Measurements from ENCODE around the gene CD5L. TPM values are rescaled to one million over a fixed set of nuclear protein-coding genes. Genes with fewer than 3 reads are reported as not detected.

Gene CD5L
- total RNA-seq = not detected

DNA sequence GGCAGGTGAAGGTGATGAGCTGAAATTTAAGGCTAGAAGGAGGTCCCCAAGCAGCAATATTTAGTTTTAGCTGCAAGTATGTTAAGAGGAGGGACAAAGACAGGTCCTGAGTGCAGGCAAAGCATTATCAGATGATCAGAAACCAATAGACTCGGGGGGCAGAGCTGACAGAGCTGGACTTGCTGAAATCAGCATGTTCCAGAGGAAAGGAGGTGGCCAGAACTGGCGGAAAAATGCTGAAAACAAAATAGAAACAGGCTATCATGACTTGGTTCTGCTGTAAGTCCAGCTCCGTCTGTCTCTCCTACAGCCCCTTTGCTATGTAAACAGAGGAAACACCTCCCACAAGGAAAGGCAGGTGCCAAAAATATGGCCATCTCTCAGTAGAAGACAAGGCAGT is at the start of gene CD5L:
CD5L (minus strand) TSS at position 101 of the 400 bp plus-strand sequence. CDS start 107 bp downstream, outside the sequence.
- no peak for DNase-seq
- Mint-ChIP-seq H3K36me3 (ENCODE audit: low read depth) (no peaks in the 10 kb centered on the region), H3K4me1 (ENCODE audit: low read depth) (no peaks in the 10 kb centered on the region), H3K27ac (no peak within 1 kb of the TSS), H3K27me3 (ENCODE audit: low read depth) (peaks cover 17% of the 10 kb centered on the region), H3K9me3 (no peaks in the 10 kb centered on the region), H3K4me3 (no peak within 1 kb of the TSS)
- intact Hi-C loops (cut with micrococcal nuclease) = no loop called here
- CTCF ChIA-PET = no interaction called here

DNA sequence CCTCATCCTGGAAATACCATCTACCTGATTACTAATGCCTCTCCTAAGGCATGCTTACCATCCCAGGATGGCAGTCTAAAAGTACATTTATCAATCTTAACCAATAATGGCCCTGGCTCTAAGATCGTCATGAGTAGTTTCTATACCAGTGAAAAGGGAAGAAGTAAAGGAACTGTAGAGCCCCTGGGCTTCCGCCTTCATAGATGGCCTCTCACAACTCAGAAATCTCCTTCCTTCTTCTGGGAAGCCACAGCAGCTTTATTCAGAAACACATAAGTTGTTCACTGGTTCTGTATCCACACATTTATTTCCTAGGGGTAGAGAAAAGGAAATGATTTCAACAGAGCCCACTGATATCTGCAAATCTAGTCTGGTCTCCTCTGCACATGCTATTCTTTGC is 41.0 kb upstream of the CD5L start:
- no peak for DNase-seq
- H3K4me3 Mint-ChIP-seq = no peak overlapping the region
- intact Hi-C loops (cut with micrococcal nuclease) = no loop called here
- H3K27ac Mint-ChIP-seq = no peak overlapping the region
- CTCF ChIA-PET = no interaction called here
- H3K27me3 Mint-ChIP-seq (ENCODE audit: low read depth) = peaks cover 9% of the 10 kb centered on the region
- no peaks in the 10 kb centered on the region for H3K4me1 Mint-ChIP-seq (ENCODE audit: low read depth)
- H3K36me3 Mint-ChIP-seq (ENCODE audit: low read depth) = no peaks in the 10 kb centered on the region
- H3K9me3 Mint-ChIP-seq = no peaks in the 10 kb centered on the region

DNA sequence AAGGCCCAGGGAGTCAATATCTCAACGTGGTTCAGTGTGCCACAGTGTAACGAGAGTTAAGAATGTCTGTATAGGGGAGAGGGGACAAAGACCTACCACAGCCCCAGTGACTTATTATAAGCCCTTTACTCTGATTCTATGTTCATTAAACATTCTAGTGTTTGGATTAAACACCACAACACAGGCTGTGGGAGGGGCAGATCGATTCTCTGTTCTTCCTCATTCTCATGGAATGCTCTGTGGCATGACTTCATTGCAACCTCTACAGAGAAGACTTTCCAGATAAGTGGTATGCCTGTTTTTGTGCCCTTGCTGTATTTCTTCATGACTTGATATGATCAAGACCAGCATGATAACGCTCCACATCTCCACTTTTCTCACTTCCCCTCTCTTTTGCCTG is 39.0 kb upstream of the CD5L start:
- H3K27ac Mint-ChIP-seq = no peak overlapping the region
- H3K9me3 Mint-ChIP-seq = no peaks in the 10 kb centered on the region
- H3K36me3 Mint-ChIP-seq (ENCODE audit: low read depth) = no peaks in the 10 kb centered on the region
- CTCF ChIA-PET = no interaction called here
- DNase-seq = no peak
- no peaks in the 10 kb centered on the region for H3K4me1 Mint-ChIP-seq (ENCODE audit: low read depth)
- H3K4me3 Mint-ChIP-seq = no peak overlapping the region
- peaks cover 12% of the 10 kb centered on the region for H3K27me3 Mint-ChIP-seq (ENCODE audit: low read depth)
- intact Hi-C loops (cut with micrococcal nuclease) = no loop called here

DNA sequence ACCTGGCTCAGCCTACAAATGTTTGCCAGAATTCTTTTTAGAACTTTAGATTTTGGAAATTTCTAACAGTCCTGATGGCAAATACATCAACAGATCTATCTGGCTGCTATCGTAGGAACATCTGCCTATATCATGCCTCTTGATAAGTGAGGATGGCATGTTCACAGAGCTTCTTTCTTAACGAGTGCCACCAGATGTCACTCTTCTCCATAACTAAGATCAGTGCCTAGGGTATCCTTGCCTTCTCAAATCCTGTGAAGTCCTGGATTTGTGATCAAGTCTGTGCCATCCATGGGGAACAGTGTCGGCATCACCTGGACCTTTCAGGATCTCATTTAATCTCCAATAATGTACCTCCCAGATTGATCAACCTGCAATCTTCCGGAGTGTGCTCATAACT is 36.5 kb upstream of the CD5L start:
- Mint-ChIP-seq H3K4me1 (ENCODE audit: low read depth) (no peaks in the 10 kb centered on the region), H3K27ac (no peak overlapping the region), H3K9me3 (no peaks in the 10 kb centered on the region), H3K36me3 (ENCODE audit: low read depth) (no peaks in the 10 kb centered on the region), H3K4me3 (no peak overlapping the region), H3K27me3 (ENCODE audit: low read depth) (peaks cover 15% of the 10 kb centered on the region)
- no peak for DNase-seq
- CTCF ChIA-PET = no interaction called here
- intact Hi-C loops (cut with micrococcal nuclease) = loop anchor here (1.0 kb wide), 1 partner anchor 70 kb away; no protein-coding TSS in a partner anchor

DNA sequence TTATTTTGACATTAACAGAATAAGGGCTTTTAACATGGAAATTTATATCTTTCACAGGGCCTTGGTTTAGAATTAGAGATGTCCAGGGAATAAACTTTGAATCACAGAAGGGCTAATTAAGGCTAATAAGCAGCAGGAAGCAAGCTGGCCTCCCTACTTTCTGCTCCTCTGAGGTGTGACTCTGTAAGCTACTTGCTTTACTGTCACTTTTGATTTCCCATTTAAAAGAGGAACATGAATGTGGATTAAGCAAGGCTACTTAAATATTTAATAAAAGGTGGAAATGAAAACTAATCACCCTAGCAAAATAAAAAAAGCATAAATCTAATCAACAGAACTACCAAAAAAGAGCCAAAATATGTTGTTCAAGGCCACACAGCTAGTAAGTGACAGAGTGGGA is 28.9 kb upstream of the CD5L start:
- H3K27ac Mint-ChIP-seq = no peak overlapping the region
- peaks cover 9% of the 10 kb centered on the region for H3K27me3 Mint-ChIP-seq (ENCODE audit: low read depth)
- H3K9me3 Mint-ChIP-seq = no peaks in the 10 kb centered on the region
- intact Hi-C loops (cut with micrococcal nuclease) = no loop called here
- no peaks in the 10 kb centered on the region for H3K4me1 Mint-ChIP-seq (ENCODE audit: low read depth)
- CTCF ChIA-PET = interaction anchor here (0.6 kb wide), 1 partner anchor 10 kb away, joined by 3 read pairs; no protein-coding TSS in a partner anchor
- H3K36me3 Mint-ChIP-seq (ENCODE audit: low read depth) = no peaks in the 10 kb centered on the region
- DNase-seq = no peak
- H3K4me3 Mint-ChIP-seq = no peak overlapping the region

DNA sequence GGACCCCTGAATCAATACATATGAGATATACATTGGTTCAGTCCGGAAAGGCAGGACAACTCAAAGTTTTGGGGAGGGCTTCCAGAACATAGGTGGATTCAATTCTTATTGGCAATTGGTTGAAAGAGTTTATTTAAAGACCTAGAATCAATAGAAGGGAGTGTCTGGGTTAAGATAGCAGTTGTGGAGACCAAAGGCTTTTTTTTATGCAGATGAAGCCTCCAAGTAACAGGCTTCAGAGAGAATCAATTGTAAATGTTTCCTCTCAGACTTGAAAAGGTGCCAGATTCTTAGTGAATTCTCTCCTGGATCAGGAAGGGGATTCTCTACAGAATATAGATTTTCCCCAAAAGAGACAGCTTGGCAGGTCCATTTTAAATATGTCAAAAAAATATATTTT is 27.0 kb upstream of the CD5L start:
- DNase-seq = no peak
- CTCF ChIA-PET = no interaction called here
- Mint-ChIP-seq H3K27ac (no peak overlapping the region), H3K27me3 (ENCODE audit: low read depth) (peaks cover 8% of the 10 kb centered on the region), H3K9me3 (no peaks in the 10 kb centered on the region), H3K4me1 (ENCODE audit: low read depth) (no peaks in the 10 kb centered on the region), H3K36me3 (ENCODE audit: low read depth) (no peaks in the 10 kb centered on the region), H3K4me3 (no peak overlapping the region)
- intact Hi-C loops (cut with micrococcal nuclease) = no loop called here

DNA sequence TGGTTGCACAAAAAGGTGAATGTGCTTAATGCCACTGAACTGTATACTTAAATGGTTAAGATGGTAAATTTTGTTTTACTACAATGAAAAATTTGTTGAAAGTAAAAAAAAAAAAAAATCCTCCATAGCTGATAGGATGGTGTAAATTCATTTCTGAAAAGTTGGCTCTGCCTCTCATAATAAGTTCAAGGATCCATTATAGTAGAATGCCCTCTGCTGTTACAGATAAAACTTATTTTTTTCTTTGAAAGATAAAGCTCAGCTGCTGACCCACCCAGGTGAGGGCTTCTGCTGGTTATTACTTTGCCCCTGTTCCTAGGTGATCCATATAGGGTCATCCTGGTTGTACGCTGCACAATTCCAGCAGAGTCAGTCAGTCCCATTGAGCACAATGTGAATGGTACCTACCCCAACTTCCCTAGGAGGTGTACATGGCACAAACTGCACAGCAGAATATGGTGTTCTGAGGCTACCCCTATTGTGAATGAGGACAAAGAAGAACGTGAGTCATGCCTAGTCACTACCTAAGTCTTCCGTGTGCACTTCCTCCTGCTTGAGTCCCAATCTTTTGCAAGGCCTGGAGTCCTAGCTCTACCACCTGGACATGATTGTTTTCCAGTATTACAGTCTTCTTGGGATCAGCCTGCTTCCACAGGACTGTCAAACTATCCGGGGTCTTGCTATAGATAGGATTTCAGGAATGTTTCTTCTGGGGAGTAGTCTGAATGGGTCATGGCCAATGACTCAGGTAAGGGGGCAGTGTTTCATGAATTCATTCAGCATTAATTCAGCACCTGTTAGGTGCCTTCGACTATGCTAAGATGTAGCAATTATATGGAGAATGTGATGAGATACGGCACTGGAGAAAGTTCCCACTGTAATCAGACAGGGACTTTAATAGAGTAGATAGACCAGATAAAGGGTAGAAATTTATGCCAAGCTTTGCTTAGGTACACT is 20.8 kb upstream of the CD5L start:
- no peaks in the 10 kb centered on the region for H3K36me3 Mint-ChIP-seq (ENCODE audit: low read depth)
- no peak overlapping the region for H3K27ac Mint-ChIP-seq
- no peak overlapping the region for H3K4me3 Mint-ChIP-seq
- CTCF ChIA-PET = no interaction called here
- DNase-seq = no peak
- peaks cover 2% of the 10 kb centered on the region for H3K27me3 Mint-ChIP-seq (ENCODE audit: low read depth)
- intact Hi-C loops (cut with micrococcal nuclease) = no loop called here
- no peaks in the 10 kb centered on the region for H3K4me1 Mint-ChIP-seq (ENCODE audit: low read depth)
- H3K9me3 Mint-ChIP-seq = no peaks in the 10 kb centered on the region

DNA sequence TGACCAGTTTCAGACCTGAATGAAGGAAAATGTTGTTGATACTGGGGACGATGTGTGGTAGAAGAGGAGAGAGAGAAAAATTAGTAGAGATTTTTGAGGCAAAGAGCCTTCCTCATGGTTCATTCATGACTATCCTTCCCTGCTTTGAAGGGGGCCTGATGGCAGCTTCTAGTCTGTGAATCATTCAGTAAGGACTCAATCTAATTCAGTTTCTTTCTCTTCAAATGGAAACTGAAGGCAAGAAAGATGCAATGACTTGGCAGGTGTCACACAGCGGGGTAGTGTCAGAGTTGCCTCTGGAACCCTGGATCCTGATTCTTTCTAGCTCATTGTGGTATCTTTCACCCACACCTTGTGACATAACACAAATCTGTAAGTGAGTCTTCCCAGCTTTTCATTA is 14.9 kb upstream of the CD5L start:
- Mint-ChIP-seq H3K4me1 (ENCODE audit: low read depth) (no peaks in the 10 kb centered on the region), H3K27ac (no peak overlapping the region), H3K27me3 (ENCODE audit: low read depth) (peaks cover 8% of the 10 kb centered on the region), H3K4me3 (no peak overlapping the region), H3K36me3 (ENCODE audit: low read depth) (no peaks in the 10 kb centered on the region), H3K9me3 (no peaks in the 10 kb centered on the region)
- intact Hi-C loops (cut with micrococcal nuclease) = no loop called here
- no peak for DNase-seq
- CTCF ChIA-PET = no interaction called here

DNA sequence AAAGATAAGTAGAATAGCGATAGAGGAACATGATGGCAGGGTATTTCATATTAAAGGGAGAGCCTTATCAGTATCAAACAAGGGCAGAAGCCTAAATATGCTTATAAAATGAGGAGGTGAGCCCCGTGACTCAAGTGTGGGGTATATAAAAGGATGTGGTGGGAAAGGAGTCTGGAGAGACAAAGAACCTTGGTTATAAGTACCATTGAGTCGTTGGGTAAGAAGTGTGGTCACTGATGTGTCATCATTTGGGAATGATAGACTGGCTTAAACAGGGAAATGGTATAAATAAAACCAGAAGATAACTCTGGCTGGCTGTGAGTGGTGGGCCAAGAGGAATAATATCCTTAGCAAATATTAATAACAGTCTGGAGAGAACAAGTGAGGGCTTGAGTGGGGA is 10.9 kb upstream of the CD5L start:
- intact Hi-C loops (cut with micrococcal nuclease) = no loop called here
- Mint-ChIP-seq H3K27me3 (ENCODE audit: low read depth) (peaks cover 8% of the 10 kb centered on the region), H3K4me1 (ENCODE audit: low read depth) (no peaks in the 10 kb centered on the region), H3K36me3 (ENCODE audit: low read depth) (no peaks in the 10 kb centered on the region), H3K9me3 (no peaks in the 10 kb centered on the region), H3K4me3 (no peak overlapping the region), H3K27ac (no peak overlapping the region)
- DNase-seq = no peak
- CTCF ChIA-PET = no interaction called here

DNA sequence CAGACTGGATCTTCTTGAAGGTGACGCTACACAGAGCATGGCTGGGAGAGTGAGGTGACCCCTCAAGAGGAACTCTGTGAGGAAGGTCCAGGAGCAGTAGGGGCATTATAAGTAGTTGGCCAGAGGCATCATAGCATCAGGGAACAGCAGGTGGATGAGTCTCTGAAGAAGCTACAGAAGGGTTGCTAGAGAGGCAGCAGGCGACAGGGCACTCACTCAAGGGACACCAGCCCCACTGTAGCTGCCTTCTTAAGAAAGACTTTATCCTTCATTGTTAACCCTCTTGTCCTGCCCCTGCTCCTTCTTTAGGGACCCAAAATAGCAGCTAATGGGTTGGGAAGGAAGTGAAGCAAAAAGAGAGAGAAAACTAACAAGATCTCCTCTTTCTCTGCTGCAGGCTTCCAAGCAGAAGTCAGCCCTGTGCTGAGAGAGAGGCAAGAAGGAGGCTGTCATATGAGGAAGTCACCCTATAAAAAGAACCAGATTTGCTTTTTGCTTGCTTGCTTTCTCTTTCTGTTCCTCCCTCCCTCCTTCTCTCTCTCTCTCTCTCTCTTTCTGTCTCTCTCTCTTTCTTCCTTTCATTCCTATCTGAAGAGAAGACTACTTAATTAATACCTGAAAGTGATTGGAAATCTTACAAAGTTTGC is 7.7 kb upstream of the CD5L start:
- CTCF ChIA-PET = no interaction called here
- DNase-seq = no peak
- H3K9me3 Mint-ChIP-seq = no peaks in the 10 kb centered on the region
- peaks cover 11% of the 10 kb centered on the region for H3K27me3 Mint-ChIP-seq (ENCODE audit: low read depth)
- H3K27ac Mint-ChIP-seq = no peak overlapping the region
- intact Hi-C loops (cut with micrococcal nuclease) = no loop called here
- no peaks in the 10 kb centered on the region for H3K36me3 Mint-ChIP-seq (ENCODE audit: low read depth)
- H3K4me1 Mint-ChIP-seq (ENCODE audit: low read depth) = no peaks in the 10 kb centered on the region
- H3K4me3 Mint-ChIP-seq = no peak overlapping the region

DNA sequence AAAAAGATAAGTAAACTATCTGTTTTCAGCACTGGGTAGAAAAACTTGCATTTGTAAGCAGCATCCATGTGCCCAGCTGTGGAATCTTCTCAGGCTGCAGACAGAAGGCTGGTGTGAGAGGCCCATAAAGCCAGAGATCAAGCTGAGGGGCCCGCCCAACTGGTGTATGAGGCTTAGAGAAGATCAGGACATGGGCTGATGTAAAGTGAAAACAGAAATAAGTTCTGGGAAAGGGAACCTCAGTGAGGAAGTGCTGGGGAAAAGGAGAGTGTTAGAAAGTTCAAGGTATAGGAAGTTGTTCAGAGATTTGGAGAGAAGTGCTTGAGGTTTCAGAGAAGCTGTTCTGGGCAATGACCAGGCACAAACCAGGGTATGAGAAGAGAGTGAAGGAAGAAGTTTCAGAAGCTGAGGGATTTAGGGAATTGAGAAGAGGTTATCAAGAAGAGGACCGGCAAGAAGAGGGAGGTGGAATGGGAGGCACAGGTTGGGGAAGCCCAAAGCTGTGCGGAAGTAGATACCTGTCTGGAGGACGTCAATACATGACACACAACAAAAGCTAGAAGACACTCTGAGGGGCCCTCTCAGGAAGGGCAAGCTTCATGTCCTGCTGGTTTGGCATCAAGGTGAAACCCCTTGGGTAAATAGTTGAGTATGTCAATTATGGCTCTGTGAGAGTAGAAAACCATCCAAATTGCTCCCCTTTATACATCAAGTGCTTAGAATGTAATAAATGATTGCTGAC is 2.7 kb upstream of the CD5L start:
- CTCF ChIA-PET = no interaction called here
- no peaks in the 10 kb centered on the region for H3K4me1 Mint-ChIP-seq (ENCODE audit: low read depth)
- H3K27ac Mint-ChIP-seq = no peak overlapping the region
- DNase-seq = no peak
- no peaks in the 10 kb centered on the region for H3K36me3 Mint-ChIP-seq (ENCODE audit: low read depth)
- no peak overlapping the region for H3K4me3 Mint-ChIP-seq
- peaks cover 13% of the 10 kb centered on the region for H3K27me3 Mint-ChIP-seq (ENCODE audit: low read depth)
- intact Hi-C loops (cut with micrococcal nuclease) = no loop called here
- H3K9me3 Mint-ChIP-seq = no peaks in the 10 kb centered on the region

DNA sequence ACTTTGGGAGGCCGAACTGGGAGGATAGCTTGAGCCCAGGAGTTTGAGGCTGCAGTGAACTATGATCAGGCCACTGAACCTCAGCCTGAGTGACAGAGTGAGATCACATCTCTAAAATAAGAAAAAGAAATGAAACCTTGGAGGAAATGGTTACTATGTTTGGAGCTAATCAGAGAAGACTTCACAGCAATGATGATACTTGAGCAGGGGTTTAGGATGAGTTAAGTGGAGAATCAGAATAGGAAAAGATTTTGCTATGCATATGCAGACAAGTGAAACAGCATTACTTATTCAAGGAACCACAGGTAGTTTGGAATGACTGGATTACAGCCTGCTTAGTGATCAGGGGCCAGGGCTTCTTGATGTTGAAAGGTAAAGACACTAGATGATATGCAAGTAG is 1.3 kb upstream of the CD5L start:
- Mint-ChIP-seq H3K9me3 (no peaks in the 10 kb centered on the region), H3K27ac (no peak overlapping the region), H3K27me3 (ENCODE audit: low read depth) (peaks cover 13% of the 10 kb centered on the region), H3K4me1 (ENCODE audit: low read depth) (no peaks in the 10 kb centered on the region), H3K36me3 (ENCODE audit: low read depth) (no peaks in the 10 kb centered on the region), H3K4me3 (no peak overlapping the region)
- no peak for DNase-seq
- CTCF ChIA-PET = no interaction called here
- intact Hi-C loops (cut with micrococcal nuclease) = no loop called here

All from activated naive CD4-positive, alpha-beta T cell treated with anti-CD3 and anti-CD28 coated beads for 36 hours (primary cell).